Daoy (cell line): ENCODE results near the gene P2RY8. TPM values are rescaled to one million over a fixed set of nuclear protein-coding genes. Genes with fewer than 3 reads are reported as not detected.

Experiments used
- DNase-seq: peaks from one replicate; pipeline ENCODE4 v3.0.0-alpha.2; 2015; ENCODE audit warnings: low read depth
- total RNA-seq: library from RNA; depleted of rRNA; stranded (reverse); fragments of >200 nt; shearing (Covaris generic); gene quantifications from 2 replicates; pipeline ENCODE4 v1.2.3, GENCODE V29; 2014; rRNA removed

Gene P2RY8
- total RNA-seq, 1 experiment from 2014 or later: 0.11 TPM

DNA sequence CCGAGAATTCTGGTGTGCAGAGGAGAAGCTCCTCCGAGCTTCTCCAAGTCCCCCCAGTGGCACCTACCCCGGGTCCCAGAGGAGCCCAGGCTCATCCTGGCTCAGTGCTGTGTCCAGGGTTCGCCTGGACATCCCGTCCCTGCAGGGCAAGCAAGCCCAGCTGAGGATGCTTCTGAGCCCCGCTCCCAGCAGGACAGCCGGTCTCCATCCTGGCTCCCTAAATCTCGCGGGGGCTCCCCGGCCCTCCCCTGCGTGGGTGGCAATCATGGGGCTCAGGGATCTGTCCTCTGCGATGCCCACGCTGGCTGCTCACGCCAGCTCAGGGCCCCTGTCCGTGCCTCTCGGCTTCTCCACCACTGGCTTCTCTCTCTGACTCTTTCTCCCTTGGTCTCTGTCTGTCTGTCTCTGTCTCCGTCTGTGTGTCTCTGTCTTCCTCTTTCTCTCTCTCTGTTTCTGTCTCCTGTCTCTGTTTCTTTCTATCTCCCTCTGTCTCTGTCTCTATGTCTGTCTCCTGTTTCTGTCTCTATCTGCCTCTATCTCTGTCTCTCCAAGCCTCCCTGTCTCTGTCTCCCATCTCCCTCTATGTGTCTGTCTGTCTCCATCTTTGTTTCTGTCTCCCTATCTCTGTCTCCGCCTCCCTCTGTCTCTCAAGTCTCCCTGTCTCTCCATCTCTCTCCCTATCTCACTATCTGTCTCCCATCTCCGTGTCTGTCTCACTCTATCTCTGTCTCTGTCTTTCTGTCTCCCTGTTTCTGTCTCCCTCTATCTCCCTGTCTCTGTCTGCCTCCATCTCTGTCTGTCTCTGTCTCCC lies 117.2 kb downstream of the P2RY8 start:
- no peak for DNase-seq

DNA sequence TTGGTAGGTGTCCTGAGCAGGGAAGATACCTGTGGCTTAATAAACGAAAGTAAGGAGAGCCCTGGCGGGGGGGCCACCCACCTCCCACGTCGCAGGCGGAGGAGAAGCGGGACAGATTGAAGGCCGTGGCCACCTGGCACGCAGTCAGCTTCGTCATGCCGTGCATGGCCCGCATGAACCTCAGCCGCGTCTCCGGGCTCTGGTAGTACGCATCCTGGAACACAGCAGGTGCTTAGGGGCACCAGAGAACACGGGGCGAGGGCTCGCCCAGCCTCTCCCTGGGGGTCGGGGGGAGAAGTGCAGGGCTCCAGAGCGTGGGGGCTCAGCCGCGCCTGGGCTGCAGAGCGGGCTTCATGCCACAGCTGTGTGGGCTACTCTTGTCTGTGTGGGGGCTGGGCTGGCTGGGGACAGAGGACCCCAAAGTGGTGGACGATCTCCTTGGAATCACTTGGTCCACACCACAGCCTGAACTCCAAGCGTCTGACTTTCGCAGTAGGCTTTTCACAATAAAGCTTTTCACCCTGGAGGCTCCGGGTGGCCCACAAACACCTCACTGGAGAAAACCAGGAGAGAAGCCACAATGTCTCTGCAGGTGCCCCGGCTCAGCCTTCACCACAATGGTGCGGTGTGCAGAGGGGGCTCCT lies 118.0 kb downstream of the P2RY8 start:
- no peak for DNase-seq

DNA sequence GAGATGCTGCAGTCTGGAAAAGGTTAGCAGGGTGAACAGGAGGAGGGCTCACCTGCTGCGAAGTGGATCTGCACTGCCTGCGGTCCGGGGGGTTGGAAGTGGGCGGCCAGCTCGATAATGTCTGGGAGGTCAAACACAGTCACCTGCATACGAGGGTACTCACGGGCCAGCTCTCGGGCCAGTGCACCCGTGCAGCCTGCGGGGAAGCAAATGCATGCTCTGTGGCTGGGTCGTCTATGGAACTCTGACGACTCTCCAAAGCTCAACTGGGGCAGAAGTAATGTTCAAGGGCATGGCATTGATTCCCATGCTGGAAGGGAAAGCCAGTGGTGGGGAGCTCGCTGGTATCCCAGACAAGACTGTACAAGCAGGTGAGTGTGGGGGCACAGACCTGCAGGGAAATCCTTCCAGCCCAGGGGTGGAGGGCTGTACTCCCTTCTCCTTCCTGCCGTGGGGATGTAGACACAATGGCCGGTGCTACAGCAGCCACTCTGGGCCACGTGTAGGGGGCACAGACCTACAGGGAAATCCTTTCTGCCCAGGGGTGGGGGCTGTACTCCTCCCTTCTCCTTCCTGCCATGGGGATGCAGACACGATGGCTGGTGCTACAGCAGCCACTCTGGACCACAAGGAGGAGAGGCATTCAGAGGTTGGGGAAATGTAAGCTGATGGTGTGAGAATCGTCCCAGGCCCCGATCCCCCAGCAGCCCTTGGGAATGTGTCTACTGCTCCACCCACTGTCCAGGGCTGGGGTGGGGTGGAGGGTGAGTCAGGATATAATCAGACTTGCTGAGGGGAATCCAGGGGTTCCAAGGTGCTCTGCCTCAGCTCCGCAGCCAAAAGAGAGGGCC lies 118.8 kb downstream of the P2RY8 start:
- no peak for DNase-seq

DNA sequence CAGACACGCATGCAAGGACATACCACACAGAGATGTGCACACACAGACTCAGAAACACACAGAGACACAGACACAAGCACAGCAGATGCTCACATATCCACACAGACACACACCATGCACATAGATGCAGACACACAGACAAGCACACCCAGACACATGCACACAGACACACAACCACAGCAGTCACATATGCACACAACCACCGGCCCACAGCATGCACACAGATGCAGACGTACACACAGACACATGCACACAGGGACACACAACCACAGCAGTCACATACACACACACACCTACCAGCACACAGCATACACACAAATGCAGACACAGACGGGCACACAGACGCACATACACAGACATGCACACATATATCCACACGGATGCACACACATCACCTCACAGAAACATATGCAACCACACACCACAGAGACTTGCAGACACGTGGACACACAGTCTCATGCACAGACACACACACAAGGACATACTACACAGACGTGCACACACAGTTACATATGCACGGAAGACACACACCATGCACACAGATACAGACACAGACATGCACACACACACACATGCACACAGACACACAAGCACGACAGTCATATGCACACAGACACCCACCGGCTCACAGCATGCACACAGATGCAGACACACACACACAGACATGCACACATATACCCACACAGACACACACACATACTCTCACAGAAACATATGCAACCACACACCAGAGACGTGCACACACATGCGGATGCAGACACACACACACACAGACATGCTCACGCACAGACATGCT lies 119.8 kb downstream of the P2RY8 start:
- DNase-seq: no peak

DNA sequence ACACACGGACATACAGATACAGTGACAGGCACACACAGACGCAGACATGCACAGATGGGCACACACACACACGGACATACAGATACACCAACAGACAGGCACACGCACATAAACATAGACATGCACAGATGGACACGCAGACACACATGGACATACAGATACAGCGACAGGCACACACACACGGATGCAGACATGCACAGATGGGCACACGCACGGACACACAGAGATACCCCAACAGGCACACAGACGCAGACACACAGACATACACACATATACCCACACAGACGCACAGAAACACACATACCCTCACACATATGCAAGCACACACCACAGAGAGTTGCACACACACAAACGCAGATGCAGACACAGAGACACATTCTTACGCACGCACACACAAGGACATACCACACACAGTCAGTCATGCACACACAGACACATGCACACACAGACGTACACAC lies 120.6 kb downstream of the P2RY8 start:
- DNase-seq: no peak

Other genes starting within 250 kb of the P2RY8 start
- not detected in 2 replicates for gene IL3RA, start 200.4 kb downstream of the P2RY8 start, total RNA-seq
- gene SLC25A6, start 145.1 kb downstream of the P2RY8 start, total RNA-seq: 47.6 and 77.5 TPM in 2 replicates
- gene ASMTL, start 84.3 kb downstream of the P2RY8 start, total RNA-seq: 0.74 and 2.3 TPM in 2 replicates
- gene AKAP17A, start 54.4 kb upstream of the P2RY8 start, total RNA-seq: 14.8 and 16.7 TPM in 2 replicates
- gene ASMT, start 77.9 kb upstream of the P2RY8 start, total RNA-seq: not detected in 2 replicates